ENCODE data around the gene TPD52L1. TPM values are rescaled to one million over a fixed set of nuclear protein-coding genes. Genes with fewer than 3 reads are reported as not detected.

Gene TPD52L1
- total RNA-seq, 1 donor = 35.5 TPM

GRCh38 chr6:125217369-125217768 is 63.8 kb downstream of the TPD52L1 start:
- no peaks in the 10 kb centered on the region for H3K27me3 ChIP-seq (ENCODE audit: insufficient read depth, low read length)

DNA sequence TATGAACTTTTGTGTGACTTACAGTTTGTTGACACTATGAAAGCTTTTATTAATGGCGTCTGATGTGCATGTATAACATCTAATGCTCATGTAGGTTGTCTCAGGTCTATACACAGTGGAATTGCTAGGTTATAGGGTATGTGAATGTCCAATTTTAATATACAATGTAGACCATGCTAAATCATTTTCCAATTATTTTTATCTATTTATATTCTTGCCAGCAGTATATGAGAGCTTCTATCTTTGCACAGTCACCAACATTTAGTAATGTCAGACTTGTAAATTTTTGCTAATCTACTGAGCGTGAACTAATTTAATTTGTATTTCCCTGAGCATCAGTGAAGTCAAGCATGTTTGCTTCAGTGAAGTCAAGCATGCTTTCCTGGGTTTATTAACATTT is 64.4 kb downstream of the TPD52L1 start:
- H2AFZ ChIP-seq (ENCODE audit: low read length) = no peak overlapping the region
- H3K9me3 ChIP-seq (ENCODE audit: low read depth, low read length) = no peaks in the 10 kb centered on the region
- no peak overlapping the region for H3K4me3 ChIP-seq (ENCODE audit: insufficient read depth, low read length)
- no peaks in the 10 kb centered on the region for H3K79me2 ChIP-seq (ENCODE audit: insufficient read depth, low read length)
- H4K20me1 ChIP-seq (ENCODE audit: insufficient read depth, low read length) = no peaks in the 10 kb centered on the region
- no peaks in the 10 kb centered on the region for H3K36me3 ChIP-seq (ENCODE audit: insufficient read depth, low read length)
- DNase-seq (ENCODE audit: insufficient read length, low spot score, missing footprints) = no peak
- peaks cover 9% of the 10 kb centered on the region for H3K4me1 ChIP-seq (ENCODE audit: insufficient read depth, low read length)
- TF ChIP-seq, protein P1, sequence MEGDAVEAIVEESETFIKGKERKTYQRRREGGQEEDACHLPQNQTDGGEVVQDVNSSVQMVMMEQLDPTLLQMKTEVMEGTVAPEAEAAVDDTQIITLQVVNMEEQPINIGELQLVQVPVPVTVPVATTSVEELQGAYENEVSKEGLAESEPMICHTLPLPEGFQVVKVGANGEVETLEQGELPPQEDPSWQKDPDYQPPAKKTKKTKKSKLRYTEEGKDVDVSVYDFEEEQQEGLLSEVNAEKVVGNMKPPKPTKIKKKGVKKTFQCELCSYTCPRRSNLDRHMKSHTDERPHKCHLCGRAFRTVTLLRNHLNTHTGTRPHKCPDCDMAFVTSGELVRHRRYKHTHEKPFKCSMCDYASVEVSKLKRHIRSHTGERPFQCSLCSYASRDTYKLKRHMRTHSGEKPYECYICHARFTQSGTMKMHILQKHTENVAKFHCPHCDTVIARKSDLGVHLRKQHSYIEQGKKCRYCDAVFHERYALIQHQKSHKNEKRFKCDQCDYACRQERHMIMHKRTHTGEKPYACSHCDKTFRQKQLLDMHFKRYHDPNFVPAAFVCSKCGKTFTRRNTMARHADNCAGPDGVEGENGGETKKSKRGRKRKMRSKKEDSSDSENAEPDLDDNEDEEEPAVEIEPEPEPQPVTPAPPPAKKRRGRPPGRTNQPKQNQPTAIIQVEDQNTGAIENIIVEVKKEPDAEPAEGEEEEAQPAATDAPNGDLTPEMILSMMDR (IDR thresholded peaks at IDR 0.05; ENCODE audit: extremely low read depth, low read depth, low read length) = no peak
- no peaks in the 10 kb centered on the region for H3K27me3 ChIP-seq (ENCODE audit: insufficient read depth, low read length)
- H3K27ac ChIP-seq (ENCODE audit: low read depth, low read length) = no peak overlapping the region
- H3K4me2 ChIP-seq (ENCODE audit: insufficient read depth, low read length) = no peak overlapping the region

More at GRCh38 chr6:125217369-125217768, 63.8 kb downstream of the TPD52L1 start:
- no peaks in the 10 kb centered on the region for H3K36me3 ChIP-seq (ENCODE audit: insufficient read depth, low read length)
- no peak overlapping the region for H3K4me3 ChIP-seq (ENCODE audit: insufficient read depth, low read length)
- peaks cover 7% of the 10 kb centered on the region for H3K4me1 ChIP-seq (ENCODE audit: insufficient read depth, low read length)
- no peak overlapping the region for H2AFZ ChIP-seq (ENCODE audit: low read length)
- no peak overlapping the region for H3K4me2 ChIP-seq (ENCODE audit: insufficient read depth, low read length)
- TF ChIP-seq, protein P1 (IDR thresholded peaks at IDR 0.05; ENCODE audit: extremely low read depth, low read depth, low read length) = no peak
- H3K79me2 ChIP-seq (ENCODE audit: insufficient read depth, low read length) = no peaks in the 10 kb centered on the region
- H3K9me3 ChIP-seq (ENCODE audit: low read depth, low read length) = no peaks in the 10 kb centered on the region
- H3K27ac ChIP-seq (ENCODE audit: low read depth, low read length) = no peak overlapping the region
- no peak for DNase-seq (ENCODE audit: insufficient read length, low spot score, missing footprints)
- no peaks in the 10 kb centered on the region for H4K20me1 ChIP-seq (ENCODE audit: insufficient read depth, low read length)

DNA sequence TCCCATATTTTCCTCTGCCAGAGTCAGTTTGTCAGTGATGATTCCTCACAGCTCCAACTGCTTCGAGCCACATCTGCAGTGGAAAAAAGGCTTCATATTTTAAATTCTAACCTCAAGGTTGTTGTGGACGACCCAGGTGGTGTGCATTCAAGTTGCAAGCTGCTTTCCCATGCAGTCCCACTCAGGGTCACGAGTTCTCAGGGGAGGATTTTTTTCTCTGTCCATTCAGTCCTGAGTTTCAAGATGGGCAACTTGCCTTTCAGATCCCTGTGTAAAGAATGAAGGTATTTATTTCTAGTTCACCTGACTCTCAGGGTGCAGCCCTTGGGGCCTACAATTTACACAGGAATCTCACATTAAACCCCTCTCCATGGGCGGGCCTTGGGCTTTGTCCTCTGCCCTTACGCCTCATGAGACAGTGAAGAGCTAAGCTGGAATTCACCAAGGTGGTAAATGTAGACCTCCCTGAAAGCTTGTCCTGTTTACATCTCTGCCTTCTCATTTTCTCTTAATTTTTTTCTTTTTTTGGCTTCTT is 65.9 kb downstream of the TPD52L1 start:
- Histone ChIP-seq H3K9me3 (ENCODE audit: low read depth, low read length) (no peaks in the 10 kb centered on the region), H3K4me3 (ENCODE audit: insufficient read depth, low read length) (no peak overlapping the region), H2AFZ (ENCODE audit: low read length) (no peak overlapping the region), H4K20me1 (ENCODE audit: insufficient read depth, low read length) (no peaks in the 10 kb centered on the region), H3K4me2 (ENCODE audit: insufficient read depth, low read length) (no peak overlapping the region), H3K27me3 (ENCODE audit: insufficient read depth, low read length) (no peaks in the 10 kb centered on the region), H3K4me1 (ENCODE audit: insufficient read depth, low read length) (peaks cover 15% of the 10 kb centered on the region), H3K27ac (ENCODE audit: low read depth, low read length) (no peak overlapping the region), H3K36me3 (ENCODE audit: insufficient read depth, low read length) (no peaks in the 10 kb centered on the region), H3K79me2 (ENCODE audit: insufficient read depth, low read length) (no peaks in the 10 kb centered on the region)
- DNase-seq (ENCODE audit: insufficient read length, low spot score, missing footprints) = no peak
- TF ChIP-seq, protein P1 (IDR thresholded peaks at IDR 0.05; ENCODE audit: extremely low read depth, low read depth, low read length) = no peak

GRCh38 chr6:125220712-125221111 is 67.1 kb downstream of the TPD52L1 start:
- TF ChIP-seq, protein P1 (IDR thresholded peaks at IDR 0.05; ENCODE audit: extremely low read depth, low read depth, low read length) = no peak
- Histone ChIP-seq H3K4me3 (ENCODE audit: insufficient read depth, low read length) (no peak overlapping the region), H3K36me3 (ENCODE audit: insufficient read depth, low read length) (no peaks in the 10 kb centered on the region), H3K79me2 (ENCODE audit: insufficient read depth, low read length) (no peaks in the 10 kb centered on the region), H3K9me3 (ENCODE audit: low read depth, low read length) (no peaks in the 10 kb centered on the region), H3K4me2 (ENCODE audit: insufficient read depth, low read length) (no peak overlapping the region), H3K27ac (ENCODE audit: low read depth, low read length) (peak overlapping the region; percentile 11), H3K27me3 (ENCODE audit: insufficient read depth, low read length) (no peaks in the 10 kb centered on the region), H2AFZ (ENCODE audit: low read length) (peak overlapping the region; percentile 72), H3K4me1 (ENCODE audit: insufficient read depth, low read length) (peaks cover 15% of the 10 kb centered on the region), H4K20me1 (ENCODE audit: insufficient read depth, low read length) (no peaks in the 10 kb centered on the region)
- peak; percentile 57 for DNase-seq (ENCODE audit: insufficient read length, low spot score, missing footprints)
